Astrocyte of the spinal cord (primary cell): ENCODE data around the gene RGS6.

Experiments used
- DNase-seq: peaks from one replicate; pipeline ENCODE4 v3.0.0; 2011; ENCODE audit warnings: low read depth, low spot score
- H3K4me3 ChIP-seq: 2 replicates; pipeline ENCODE4 v1.5.1; 2011; ENCODE audit warnings: low read depth, mild to moderate bottlenecking, low read length, moderate library complexity
- in situ Hi-C: cut with HindIII; loops from 2 replicates; pipeline ENCODE4 v1.10.0; 2017; ENCODE audit warnings: low sequenced_read_pairs
- TF ChIP-seq, protein P1 (sequence below): IDR thresholded peaks from 2 replicates; pipeline ENCODE4 v1.5.1; 2012; ENCODE audit warnings: low read depth, mild to moderate bottlenecking, low read length, inconsistent platforms

RGS6 gene

DNA sequence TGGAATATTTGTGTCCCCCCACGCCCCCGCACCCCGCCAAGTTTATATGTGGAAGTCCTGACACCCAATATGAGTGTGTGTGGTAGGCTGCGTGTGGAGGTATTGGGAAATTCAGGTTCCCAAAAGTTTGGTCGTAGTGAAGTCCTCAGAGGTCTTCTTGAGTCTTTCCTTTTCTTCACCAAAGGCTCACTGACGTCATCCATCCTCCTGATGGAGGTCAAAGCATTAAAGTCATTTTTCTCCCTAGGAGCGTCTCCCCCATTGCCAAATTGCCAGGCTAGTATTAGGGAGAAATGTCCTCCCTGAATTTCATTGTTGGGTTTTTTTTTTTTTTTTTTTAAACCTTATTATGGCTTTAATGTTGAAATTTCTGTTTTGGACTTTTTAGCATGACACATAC is 113.7 kb downstream of the RGS6 start:
- DNase-seq, result no peak
- no peak overlapping the region for H3K4me3 ChIP-seq
- TF ChIP-seq, protein P1, sequence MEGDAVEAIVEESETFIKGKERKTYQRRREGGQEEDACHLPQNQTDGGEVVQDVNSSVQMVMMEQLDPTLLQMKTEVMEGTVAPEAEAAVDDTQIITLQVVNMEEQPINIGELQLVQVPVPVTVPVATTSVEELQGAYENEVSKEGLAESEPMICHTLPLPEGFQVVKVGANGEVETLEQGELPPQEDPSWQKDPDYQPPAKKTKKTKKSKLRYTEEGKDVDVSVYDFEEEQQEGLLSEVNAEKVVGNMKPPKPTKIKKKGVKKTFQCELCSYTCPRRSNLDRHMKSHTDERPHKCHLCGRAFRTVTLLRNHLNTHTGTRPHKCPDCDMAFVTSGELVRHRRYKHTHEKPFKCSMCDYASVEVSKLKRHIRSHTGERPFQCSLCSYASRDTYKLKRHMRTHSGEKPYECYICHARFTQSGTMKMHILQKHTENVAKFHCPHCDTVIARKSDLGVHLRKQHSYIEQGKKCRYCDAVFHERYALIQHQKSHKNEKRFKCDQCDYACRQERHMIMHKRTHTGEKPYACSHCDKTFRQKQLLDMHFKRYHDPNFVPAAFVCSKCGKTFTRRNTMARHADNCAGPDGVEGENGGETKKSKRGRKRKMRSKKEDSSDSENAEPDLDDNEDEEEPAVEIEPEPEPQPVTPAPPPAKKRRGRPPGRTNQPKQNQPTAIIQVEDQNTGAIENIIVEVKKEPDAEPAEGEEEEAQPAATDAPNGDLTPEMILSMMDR, result no peak
- in situ Hi-C loops, result no loop called here

DNA sequence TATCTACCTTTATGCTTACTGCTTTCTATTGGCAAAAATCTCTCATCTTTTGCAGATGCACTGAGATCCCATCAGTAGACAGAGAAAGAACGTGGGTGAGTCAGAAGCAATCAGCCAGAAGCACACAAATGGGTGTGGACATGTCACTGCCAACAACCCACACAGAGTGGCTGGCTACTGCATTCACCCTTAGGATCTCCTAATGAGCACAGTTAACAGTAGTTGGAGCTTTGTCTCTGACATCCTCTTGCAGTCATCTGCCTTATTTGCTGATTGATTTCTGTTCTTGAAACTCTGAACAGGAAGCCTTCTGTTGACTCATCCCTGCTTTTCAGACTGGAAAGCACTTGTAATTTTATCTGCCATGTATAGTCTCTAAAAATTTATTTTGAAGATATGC is 117.2 kb downstream of the RGS6 start:
- no peak overlapping the region for H3K4me3 ChIP-seq
- DNase-seq, result no peak
- in situ Hi-C loops, result no loop called here
- TF ChIP-seq, protein P1, result no peak

DNA sequence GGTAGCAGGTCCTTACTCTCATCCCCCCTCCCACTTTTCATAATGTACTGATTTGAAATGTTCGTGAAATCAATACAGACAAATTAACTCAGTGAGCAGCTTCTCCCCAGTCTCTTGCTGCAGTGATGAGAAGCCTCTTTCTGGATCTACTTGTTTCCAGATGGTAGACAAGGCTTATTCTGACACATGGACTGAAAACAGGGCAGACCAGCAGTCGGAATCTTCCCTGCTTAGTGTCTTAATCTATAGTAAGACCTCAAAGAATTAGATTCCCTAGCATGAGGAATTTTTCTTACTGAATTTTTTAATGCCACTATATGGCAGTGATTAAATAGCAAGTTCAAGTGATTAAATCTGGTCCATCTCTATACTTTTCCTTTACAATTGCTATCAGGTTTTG is 120.1 kb downstream of the RGS6 start:
- DNase-seq, result no peak
- in situ Hi-C loops, result no loop called here
- TF ChIP-seq, protein P1, result no peak
- H3K4me3 ChIP-seq, result no peak overlapping the region

DNA sequence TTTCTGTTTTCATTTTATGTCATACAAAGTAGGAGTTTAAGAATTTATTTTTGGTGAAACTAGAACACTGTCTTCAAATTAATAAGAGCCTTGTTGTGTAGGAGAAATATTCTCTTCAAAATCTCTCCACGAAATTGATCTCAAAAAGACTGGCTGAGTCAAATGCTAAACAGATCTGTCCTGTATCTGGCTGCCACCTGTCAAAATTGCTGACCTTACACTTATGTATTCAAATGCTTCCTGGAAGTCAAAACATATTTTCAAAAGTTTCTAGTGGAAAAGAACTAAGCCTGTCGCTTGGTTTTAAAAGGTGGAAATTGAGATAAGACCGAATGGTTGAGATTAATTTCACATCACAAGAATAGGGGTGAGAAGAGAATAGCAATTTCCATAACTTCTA is 121.4 kb downstream of the RGS6 start:
- TF ChIP-seq, protein P1, result no peak
- in situ Hi-C loops, result no loop called here
- no peak overlapping the region for H3K4me3 ChIP-seq
- DNase-seq, result no peak

DNA sequence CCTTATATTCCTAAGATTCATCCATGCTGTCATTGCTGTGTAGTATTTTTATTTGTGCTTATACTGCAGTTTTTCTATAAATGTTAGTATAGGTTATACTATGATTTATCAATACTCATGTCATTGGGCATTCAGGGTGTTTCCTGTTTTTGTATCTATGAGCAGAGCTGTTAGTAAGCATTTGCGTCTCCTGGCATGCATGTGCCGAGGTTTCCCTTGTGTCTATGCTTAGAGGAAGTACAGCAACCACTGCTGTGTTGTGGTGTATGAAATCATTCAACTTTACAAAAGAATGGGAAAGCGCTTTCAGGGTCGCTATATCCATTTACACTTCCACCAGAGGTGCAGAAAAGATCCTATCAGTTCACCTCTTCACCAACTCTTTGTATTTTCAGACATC is 122.7 kb downstream of the RGS6 start:
- in situ Hi-C loops, result no loop called here
- DNase-seq, result no peak
- TF ChIP-seq, protein P1, result no peak
- no peak overlapping the region for H3K4me3 ChIP-seq

DNA sequence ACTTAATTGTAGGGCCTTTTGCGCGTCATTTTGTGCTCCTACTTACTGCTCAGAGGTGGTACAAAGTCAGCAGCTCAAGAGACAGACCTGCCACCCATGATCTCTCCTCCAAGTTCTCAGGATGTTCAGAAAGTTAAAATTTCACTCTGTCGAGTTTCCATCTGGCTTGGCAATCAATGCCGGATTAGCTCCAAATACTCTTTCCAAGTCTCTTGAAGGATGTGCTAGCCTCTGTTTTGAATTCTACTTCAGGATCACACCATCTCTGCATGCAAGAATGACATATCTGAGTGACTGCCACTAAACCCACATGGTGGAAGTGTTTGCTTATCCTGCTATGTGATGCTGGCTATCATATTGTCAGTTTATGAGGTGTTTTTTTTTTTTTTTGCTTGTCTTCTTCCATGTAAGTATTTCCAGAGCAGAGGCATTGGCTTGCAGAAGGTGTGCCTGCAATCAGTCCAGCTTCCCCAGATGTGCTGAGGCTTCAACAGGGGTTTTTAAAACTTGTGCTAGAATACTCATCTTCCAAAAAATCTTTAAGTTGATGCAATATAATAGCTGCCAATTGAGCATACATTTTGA is 125.6 kb downstream of the RGS6 start:
- in situ Hi-C loops, result no loop called here
- TF ChIP-seq, protein P1, result no peak
- no peak for DNase-seq
- H3K4me3 ChIP-seq, result no peak overlapping the region

DNA sequence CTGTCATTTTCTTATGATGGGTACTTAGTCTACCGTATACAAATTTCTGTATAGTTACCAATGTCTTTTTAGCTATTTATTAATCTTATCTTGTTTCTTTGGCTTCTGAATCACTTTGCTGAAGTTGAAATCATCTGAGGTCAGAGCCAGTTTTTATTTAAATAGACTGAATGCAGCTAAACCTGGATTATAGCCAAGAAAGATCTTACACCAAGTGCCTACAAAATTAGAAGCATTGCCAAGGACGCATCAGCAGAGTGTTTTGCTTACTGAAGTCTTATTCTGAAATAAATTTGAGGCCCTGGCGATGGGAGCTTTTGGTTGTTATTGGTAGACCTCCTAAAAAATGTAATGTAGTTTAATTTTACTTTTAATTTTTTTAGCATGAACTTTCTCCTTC is 128.2 kb downstream of the RGS6 start:
- H3K4me3 ChIP-seq, result no peak overlapping the region
- no peak for DNase-seq
- in situ Hi-C loops, result no loop called here
- TF ChIP-seq, protein P1, result no peak
